K562 (cell line): ENCODE measurements around the gene SLC22A4. TPM values are rescaled to one million over a fixed set of nuclear protein-coding genes. Genes with fewer than 3 reads are reported as not detected.

Experiments
- ATF1 ChIP-seq, 2 experiments: fragments of 450-650 bp in 1 of 2; IDR thresholded peaks; 2 replicates each; pipeline ENCODE4 v1.6.1; 2016; ENCODE audit warnings: missing compliant biosample characterization in 1 of 2, missing genetic modification characterization in 1 of 2
- ATF6 ChIP-seq: sonication (generic); formaldehyde crosslinking; IDR thresholded peaks from 2 replicates; pipeline ENCODE4 v1.4.0; 2020; ENCODE audit warnings: mild to moderate bottlenecking, missing genetic modification reagents
- BHLHE40 ChIP-seq: IDR thresholded peaks from 2 replicates; pipeline ENCODE4 v1.6.1; 2011; ENCODE audit warnings: low read length, improper control_type of control experiment
- CBX3 ChIP-seq, 2 experiments: IDR thresholded peaks; 1 replicate in 1 of 2; 2 replicates in 1 of 2; pipeline ENCODE4 v1.6.1; 2012; ENCODE audit warnings: inconsistent platforms in 2 of 2, low read length in 2 of 2, borderline replicate concordance in 1 of 2, control low read depth in 1 of 2
- E4F1 ChIP-seq: fragments of 250-450 bp; sonication (Bioruptor Pico); IDR thresholded peaks from 2 replicates; pipeline ENCODE4 v1.5.0; 2021; ENCODE audit warnings: mild to moderate bottlenecking, borderline replicate concordance
- HMBOX1 ChIP-seq: sonication (generic); IDR thresholded peaks from 2 replicates; pipeline ENCODE4 v1.6.1; 2016
- IRF2 ChIP-seq: sonication (generic); formaldehyde crosslinking; IDR thresholded peaks from 2 replicates; pipeline ENCODE4 v1.8.1; 2022; ENCODE audit warnings: mild to moderate bottlenecking, missing genetic modification reagents
- IRF9 ChIP-seq: fragments of 450-650 bp; IDR thresholded peaks from 2 replicates; pipeline ENCODE4 v1.6.1; 2016; ENCODE audit warnings: missing biosample characterization, missing genetic modification characterization
- MAFF ChIP-seq: IDR thresholded peaks from 2 replicates; pipeline ENCODE4 v1.6.1; 2012; ENCODE audit warnings: low read length, improper control_type of control experiment
- MITF ChIP-seq: IDR thresholded peaks from 2 replicates; pipeline ENCODE4 v1.6.1; 2014; ENCODE audit warnings: antibody characterized with exemption
- MTA1 ChIP-seq: fragments of 450-650 bp; IDR thresholded peaks from 2 replicates; pipeline ENCODE4 v1.6.1; 2017; ENCODE audit warnings: borderline replicate concordance
- NFIC ChIP-seq: fragments of 450-650 bp; IDR thresholded peaks from 2 replicates; pipeline ENCODE4 v1.6.1; 2017; ENCODE audit warnings: mild to moderate bottlenecking, inconsistent platforms
- PHF20 ChIP-seq: fragments of 450-650 bp; IDR thresholded peaks from 2 replicates; pipeline ENCODE4 v1.6.1; 2018; ENCODE audit not compliant: partially characterized antibody
- POLR3A ChIP-seq: IDR thresholded peaks from 2 replicates; pipeline ENCODE4 v1.6.1; 2011; ENCODE audit warnings: borderline replicate concordance, mild to moderate bottlenecking, moderate library complexity; ENCODE audit not compliant: insufficient read length, insufficient read depth; ENCODE audit errors: extremely low read depth
- RAD21 ChIP-seq, 2 experiments: fragments of 250-450 bp in 1 of 2; fragments of 450-650 bp in 1 of 2; sonication (Bioruptor Pico) in 1 of 2; formaldehyde crosslinking in 1 of 2; IDR thresholded peaks in 1 of 2; conservative IDR thresholded peaks in 1 of 2; 2 replicates each; pipeline versions ENCODE4 v1.4.0 to v1.8.0; 2020 to 2022; ENCODE audit warnings: mild to moderate bottlenecking in 2 of 2, moderate library complexity in 1 of 2
- SMARCA4 ChIP-seq: fragments of 450-650 bp; IDR thresholded peaks from 2 replicates; pipeline ENCODE4 v1.6.1; 2016
- SMARCB1 ChIP-seq: IDR thresholded peaks from 2 replicates; pipeline ENCODE4 v1.6.1; 2011; ENCODE audit warnings: improper control_type of control experiment, low read depth; ENCODE audit not compliant: insufficient read length
- SMC3 ChIP-seq: conservative IDR thresholded peaks from 2 replicates; pipeline ENCODE4 v1.6.1; 2011; ENCODE audit warnings: low read depth, low read length, improper control_type of control experiment; ENCODE audit not compliant: insufficient read depth
- TARDBP ChIP-seq: fragments of 450-650 bp; IDR thresholded peaks from 2 replicates; pipeline ENCODE4 v1.6.1; 2016
- ZBTB1 ChIP-seq: sonication (generic); formaldehyde crosslinking; IDR thresholded peaks from 2 replicates; pipeline ENCODE4 v1.8.1; 2023; ENCODE audit warnings: missing genetic modification reagents, low read depth, mild to moderate bottlenecking, borderline replicate concordance
- ZNF212 ChIP-seq: fragments of 450-650 bp; formaldehyde crosslinking; IDR thresholded peaks from 2 replicates; pipeline ENCODE4 v1.4.0; 2020; ENCODE audit warnings: mild to moderate bottlenecking
- ZNF41 ChIP-seq: fragments of 250-450 bp; sonication (Bioruptor Pico); conservative IDR thresholded peaks from 2 replicates; pipeline ENCODE4 v1.4.0; 2020; ENCODE audit warnings: mild to moderate bottlenecking
- polyA plus RNA-seq, 8 experiments: library from polyadenylated mRNA; depleted of rRNA in 4 of 8; stranded (reverse) in 5 of 8; unstranded in 3 of 8; fragments of >200 nt; fragmentation: Nextera tagmentation in 2 of 8; fragmentation: Illumina TruSeq in 1 of 8; extraction: Ambion mirVana in 2 of 8; extraction: Trizol in 1 of 8; gene quantifications; 2 replicates each; pipeline versions ENCODE4 v1.2.1 to v1.2.3, GENCODE V29; 2011 to 2014; ENCODE audit warnings: inconsistent platforms in 1 of 8, missing spikeins in 1 of 8
- total RNA-seq, 7 experiments: library from RNA; depleted of rRNA in 6 of 7; stranded (reverse); fragments of >200 nt in 6 of 7; fragmentation: Illumina TruSeq in 2 of 7; extraction: Trizol in 2 of 7; gene quantifications; 2 replicates each; pipeline versions ENCODE4 v1.2.1 to v1.2.3, GENCODE V29; 2011 to 2021; ENCODE audit warnings: low replicate concordance in 1 of 7

Gene SLC22A4
- total and polyA plus RNA-seq, 9 of the 15 experiments (the other 6 are each of a cell fraction or from before 2014, with no cell fraction given) = 2.7 to 9.5 (median 6.2) TPM

- no peak for TF ChIP-seq E4F1 (CRISPR knock-in tag)
- TF ChIP-seq RAD21 (CRISPR knock-in tag; conservative IDR thresholded peaks at IDR 0.05 in 1 of 2, IDR thresholded peaks at IDR 0.05 in 1 of 2) = peak in 1 of 2 experiments; percentile 31; a peak in 2 of 4 replicates
- TF ChIP-seq MITF = no peak
- TF ChIP-seq ZBTB1 = no peak
- TF ChIP-seq BHLHE40 = peak; percentile 68
- TF ChIP-seq ZNF212 = no peak
- no peak for TF ChIP-seq SMARCA4
- TF ChIP-seq POLR3A = no peak
- TF ChIP-seq TARDBP = no peak
- TF ChIP-seq MTA1 = no peak
- TF ChIP-seq MAFF = no peak
- no peak for TF ChIP-seq IRF2 (CRISPR knock-in tag)
- TF ChIP-seq CBX3 (IDR thresholded peaks at IDR 0.05; ENCODE audit: borderline replicate concordance in 1 of 2, low read length in 2 of 2) = no peak
- no peak for TF ChIP-seq IRF9 (tag)
- no peak for TF ChIP-seq HMBOX1
- TF ChIP-seq SMC3 = no peak
- TF ChIP-seq PHF20 = no peak
- TF ChIP-seq SMARCB1 = no peak
- no peak for TF ChIP-seq ATF1 (CRISPR knock-in tag; IDR thresholded peaks at IDR 0.05)
- no peak for TF ChIP-seq ATF1 (tag; IDR thresholded peaks at IDR 0.05)
- TF ChIP-seq ATF6 = no peak
- TF ChIP-seq ZNF41 (CRISPR knock-in tag) = no peak
- peak; percentile 50 for TF ChIP-seq NFIC
These were observed 10.7 kb upstream of the SLC22A4 start (continued) for GRCh38 chr5:132283423-132284043.
